ENCODE data around the gene TUBB6.

Gene TUBB6

DNA sequence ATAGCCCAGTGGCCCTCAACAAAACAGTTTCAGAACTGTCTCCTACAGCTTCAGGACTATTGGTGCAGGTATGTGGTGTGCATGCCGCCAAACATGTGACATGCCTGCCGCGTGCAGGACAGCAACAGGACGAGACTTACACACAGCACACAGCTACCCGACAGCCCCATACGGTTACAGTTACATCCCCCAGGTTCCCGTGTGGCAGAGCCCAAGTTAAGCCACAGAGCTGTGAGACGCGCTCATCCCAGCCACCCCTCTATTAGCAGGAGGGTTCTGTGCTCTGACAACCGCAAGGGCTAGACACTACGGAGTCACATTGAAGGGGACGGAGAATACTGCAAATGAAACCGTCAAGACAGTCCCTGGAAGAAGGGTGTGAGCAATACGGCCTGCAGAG, 16.4 kb upstream of the TUBB6 start:
- no peak for DNase-seq (ENCODE audit: low read depth in 1 of 2, low spot score in 1 of 2)
- H3K4me3 ChIP-seq (replicated peaks; ENCODE audit: insufficient read depth, low read length) = no peak overlapping the region
- TF ChIP-seq GABPA (IDR thresholded peaks at IDR 0.05; ENCODE audit: low read depth) (no peak), POLR2AphosphoS5 (IDR thresholded peaks at IDR 0.05; ENCODE audit: low read depth) (no peak), SPI1 (IDR thresholded peaks at IDR 0.05; ENCODE audit: borderline replicate concordance, low read depth) (no peak)
- TF ChIP-seq, protein P1, sequence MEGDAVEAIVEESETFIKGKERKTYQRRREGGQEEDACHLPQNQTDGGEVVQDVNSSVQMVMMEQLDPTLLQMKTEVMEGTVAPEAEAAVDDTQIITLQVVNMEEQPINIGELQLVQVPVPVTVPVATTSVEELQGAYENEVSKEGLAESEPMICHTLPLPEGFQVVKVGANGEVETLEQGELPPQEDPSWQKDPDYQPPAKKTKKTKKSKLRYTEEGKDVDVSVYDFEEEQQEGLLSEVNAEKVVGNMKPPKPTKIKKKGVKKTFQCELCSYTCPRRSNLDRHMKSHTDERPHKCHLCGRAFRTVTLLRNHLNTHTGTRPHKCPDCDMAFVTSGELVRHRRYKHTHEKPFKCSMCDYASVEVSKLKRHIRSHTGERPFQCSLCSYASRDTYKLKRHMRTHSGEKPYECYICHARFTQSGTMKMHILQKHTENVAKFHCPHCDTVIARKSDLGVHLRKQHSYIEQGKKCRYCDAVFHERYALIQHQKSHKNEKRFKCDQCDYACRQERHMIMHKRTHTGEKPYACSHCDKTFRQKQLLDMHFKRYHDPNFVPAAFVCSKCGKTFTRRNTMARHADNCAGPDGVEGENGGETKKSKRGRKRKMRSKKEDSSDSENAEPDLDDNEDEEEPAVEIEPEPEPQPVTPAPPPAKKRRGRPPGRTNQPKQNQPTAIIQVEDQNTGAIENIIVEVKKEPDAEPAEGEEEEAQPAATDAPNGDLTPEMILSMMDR (IDR thresholded peaks at IDR 0.05; ENCODE audit: insufficient read depth, low read length) = no peak
- TF ChIP-seq, protein P2, sequence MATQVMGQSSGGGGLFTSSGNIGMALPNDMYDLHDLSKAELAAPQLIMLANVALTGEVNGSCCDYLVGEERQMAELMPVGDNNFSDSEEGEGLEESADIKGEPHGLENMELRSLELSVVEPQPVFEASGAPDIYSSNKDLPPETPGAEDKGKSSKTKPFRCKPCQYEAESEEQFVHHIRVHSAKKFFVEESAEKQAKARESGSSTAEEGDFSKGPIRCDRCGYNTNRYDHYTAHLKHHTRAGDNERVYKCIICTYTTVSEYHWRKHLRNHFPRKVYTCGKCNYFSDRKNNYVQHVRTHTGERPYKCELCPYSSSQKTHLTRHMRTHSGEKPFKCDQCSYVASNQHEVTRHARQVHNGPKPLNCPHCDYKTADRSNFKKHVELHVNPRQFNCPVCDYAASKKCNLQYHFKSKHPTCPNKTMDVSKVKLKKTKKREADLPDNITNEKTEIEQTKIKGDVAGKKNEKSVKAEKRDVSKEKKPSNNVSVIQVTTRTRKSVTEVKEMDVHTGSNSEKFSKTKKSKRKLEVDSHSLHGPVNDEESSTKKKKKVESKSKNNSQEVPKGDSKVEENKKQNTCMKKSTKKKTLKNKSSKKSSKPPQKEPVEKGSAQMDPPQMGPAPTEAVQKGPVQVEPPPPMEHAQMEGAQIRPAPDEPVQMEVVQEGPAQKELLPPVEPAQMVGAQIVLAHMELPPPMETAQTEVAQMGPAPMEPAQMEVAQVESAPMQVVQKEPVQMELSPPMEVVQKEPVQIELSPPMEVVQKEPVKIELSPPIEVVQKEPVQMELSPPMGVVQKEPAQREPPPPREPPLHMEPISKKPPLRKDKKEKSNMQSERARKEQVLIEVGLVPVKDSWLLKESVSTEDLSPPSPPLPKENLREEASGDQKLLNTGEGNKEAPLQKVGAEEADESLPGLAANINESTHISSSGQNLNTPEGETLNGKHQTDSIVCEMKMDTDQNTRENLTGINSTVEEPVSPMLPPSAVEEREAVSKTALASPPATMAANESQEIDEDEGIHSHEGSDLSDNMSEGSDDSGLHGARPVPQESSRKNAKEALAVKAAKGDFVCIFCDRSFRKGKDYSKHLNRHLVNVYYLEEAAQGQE (IDR thresholded peaks at IDR 0.05; ENCODE audit: insufficient replicate concordance, low read depth) = no peak

DNA sequence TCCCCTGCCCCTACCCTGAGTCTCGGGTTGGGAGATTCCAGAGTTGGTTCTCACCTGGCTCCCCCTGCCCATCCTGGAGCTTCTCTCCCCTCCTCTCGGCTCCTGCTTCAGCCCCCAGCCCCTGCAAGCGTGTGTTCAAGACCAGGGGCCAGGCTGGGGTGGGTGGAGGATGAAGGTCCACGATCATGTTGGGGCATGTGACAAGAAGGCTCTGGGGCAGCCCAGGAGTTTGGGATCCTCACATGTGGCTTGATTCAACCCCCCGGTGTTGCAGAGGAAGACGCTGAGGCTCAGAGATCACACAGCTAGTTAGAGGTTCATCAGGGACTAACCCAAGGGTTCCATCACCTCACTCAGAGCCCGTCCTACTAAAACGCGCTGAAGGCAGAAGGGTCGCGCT, 14.2 kb upstream of the TUBB6 start:
- TF ChIP-seq, protein P1 (IDR thresholded peaks at IDR 0.05; ENCODE audit: insufficient read depth, low read length) = no peak
- TF ChIP-seq SPI1 (IDR thresholded peaks at IDR 0.05; ENCODE audit: borderline replicate concordance, low read depth) = no peak
- TF ChIP-seq POLR2AphosphoS5 (IDR thresholded peaks at IDR 0.05; ENCODE audit: low read depth) = no peak
- TF ChIP-seq GABPA (IDR thresholded peaks at IDR 0.05; ENCODE audit: low read depth) = no peak
- TF ChIP-seq, protein P2 (IDR thresholded peaks at IDR 0.05; ENCODE audit: insufficient replicate concordance, low read depth) = no peak
- Histone ChIP-seq H3K27me3 (ENCODE audit: insufficient read depth, poor library complexity, severe bottlenecking) (peaks cover 14% of the 10 kb centered on the region), H3K4me3 (replicated peaks; ENCODE audit: insufficient read depth, low read length) (no peak overlapping the region), H3K27ac (replicated peaks) (no peak overlapping the region)
- DNase-seq (ENCODE audit: low read depth in 1 of 2, low spot score in 1 of 2) = no peak

More for the DNA sequence above, 16.4 kb upstream of the TUBB6 start:
- no peak overlapping the region for H3K27ac ChIP-seq (replicated peaks)
- peaks cover 35% of the 10 kb centered on the region for H3K27me3 ChIP-seq (ENCODE audit: insufficient read depth, poor library complexity, severe bottlenecking)

DNA sequence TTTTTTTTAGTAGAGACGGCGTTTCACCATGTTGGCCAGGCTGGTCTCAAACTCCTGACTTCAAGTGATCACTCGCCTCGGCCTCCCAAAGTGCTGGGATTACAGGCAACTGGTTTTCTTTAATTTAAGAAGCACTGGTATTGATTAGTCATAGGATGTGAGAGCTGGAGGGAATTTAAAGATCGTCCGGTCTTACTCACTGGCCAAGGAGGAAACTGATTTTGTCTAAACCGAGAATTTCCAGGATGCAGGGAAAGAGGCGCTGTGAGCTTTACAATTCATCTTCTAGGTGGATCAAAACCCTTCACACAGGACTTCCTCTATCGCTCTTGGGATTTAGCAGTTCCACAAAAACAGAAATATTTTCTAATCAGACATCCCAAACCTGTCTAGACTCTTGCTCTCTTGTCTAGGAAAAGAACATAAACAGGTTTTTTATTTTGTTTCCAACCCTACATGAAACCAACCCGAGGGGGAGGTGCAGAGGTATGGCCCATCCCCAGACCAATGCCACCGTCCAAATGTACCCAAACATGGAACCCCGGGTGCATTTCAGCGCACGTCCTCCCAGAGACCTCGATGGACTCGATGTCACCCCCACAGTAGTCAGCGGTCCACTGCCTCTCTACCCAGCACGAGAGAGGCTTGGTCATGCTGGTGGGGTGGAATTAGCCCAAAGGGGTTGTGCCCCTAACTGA, 12.5 kb upstream of the TUBB6 start:
- TF ChIP-seq, protein P1 (IDR thresholded peaks at IDR 0.05; ENCODE audit: insufficient read depth, low read length) = no peak
- TF ChIP-seq POLR2AphosphoS5 (IDR thresholded peaks at IDR 0.05; ENCODE audit: low read depth) (no peak), GABPA (IDR thresholded peaks at IDR 0.05; ENCODE audit: low read depth) (no peak)
- DNase-seq (ENCODE audit: low read depth in 1 of 2, low spot score in 1 of 2) = no peak
- Histone ChIP-seq H3K27me3 (ENCODE audit: insufficient read depth, poor library complexity, severe bottlenecking) (peaks cover 17% of the 10 kb centered on the region), H3K27ac (replicated peaks) (no peak overlapping the region), H3K4me3 (replicated peaks; ENCODE audit: insufficient read depth, low read length) (no peak overlapping the region)

DNA sequence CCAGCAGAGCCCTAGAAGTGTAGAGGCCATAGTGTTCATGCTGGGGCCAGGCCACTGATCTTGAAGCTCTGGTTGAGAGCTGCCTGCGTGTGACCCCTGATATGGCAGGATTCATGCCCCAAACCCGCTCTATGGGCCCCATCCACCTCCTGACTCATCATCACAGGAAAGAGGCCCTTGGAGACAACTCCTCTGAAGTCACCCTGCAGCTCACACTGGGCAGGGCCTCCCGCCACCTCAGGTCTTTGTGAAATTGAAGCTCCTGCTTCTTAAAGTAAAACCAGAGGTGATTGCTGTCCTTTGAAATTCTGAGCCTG, 12.0 kb upstream of the TUBB6 start:
- DNase-seq (ENCODE audit: low read depth in 1 of 2, low spot score in 1 of 2) = no peak
- Histone ChIP-seq H3K4me3 (replicated peaks; ENCODE audit: insufficient read depth, low read length) (no peak overlapping the region), H3K27ac (replicated peaks) (no peak overlapping the region), H3K27me3 (ENCODE audit: insufficient read depth, poor library complexity, severe bottlenecking) (peaks cover 17% of the 10 kb centered on the region)
- TF ChIP-seq POLR2AphosphoS5 (IDR thresholded peaks at IDR 0.05; ENCODE audit: low read depth) (no peak), SPI1 (IDR thresholded peaks at IDR 0.05; ENCODE audit: borderline replicate concordance, low read depth) (no peak), GABPA (IDR thresholded peaks at IDR 0.05; ENCODE audit: low read depth) (no peak)
- TF ChIP-seq, protein P1 (IDR thresholded peaks at IDR 0.05; ENCODE audit: insufficient read depth, low read length) = no peak
- TF ChIP-seq, protein P2 (IDR thresholded peaks at IDR 0.05; ENCODE audit: insufficient replicate concordance, low read depth) = no peak

Measured in HL-60 (cell line).